ENCODE measurements around the gene HEMK1.

- TF ChIP-seq POLR2A (IDR thresholded peaks at IDR 0.05) (no peak), EP300 (IDR thresholded peaks at IDR 0.05) (no peak), POLR2AphosphoS5 (IDR thresholded peaks at IDR 0.05) (no peak)
- TF ChIP-seq, protein P1, sequence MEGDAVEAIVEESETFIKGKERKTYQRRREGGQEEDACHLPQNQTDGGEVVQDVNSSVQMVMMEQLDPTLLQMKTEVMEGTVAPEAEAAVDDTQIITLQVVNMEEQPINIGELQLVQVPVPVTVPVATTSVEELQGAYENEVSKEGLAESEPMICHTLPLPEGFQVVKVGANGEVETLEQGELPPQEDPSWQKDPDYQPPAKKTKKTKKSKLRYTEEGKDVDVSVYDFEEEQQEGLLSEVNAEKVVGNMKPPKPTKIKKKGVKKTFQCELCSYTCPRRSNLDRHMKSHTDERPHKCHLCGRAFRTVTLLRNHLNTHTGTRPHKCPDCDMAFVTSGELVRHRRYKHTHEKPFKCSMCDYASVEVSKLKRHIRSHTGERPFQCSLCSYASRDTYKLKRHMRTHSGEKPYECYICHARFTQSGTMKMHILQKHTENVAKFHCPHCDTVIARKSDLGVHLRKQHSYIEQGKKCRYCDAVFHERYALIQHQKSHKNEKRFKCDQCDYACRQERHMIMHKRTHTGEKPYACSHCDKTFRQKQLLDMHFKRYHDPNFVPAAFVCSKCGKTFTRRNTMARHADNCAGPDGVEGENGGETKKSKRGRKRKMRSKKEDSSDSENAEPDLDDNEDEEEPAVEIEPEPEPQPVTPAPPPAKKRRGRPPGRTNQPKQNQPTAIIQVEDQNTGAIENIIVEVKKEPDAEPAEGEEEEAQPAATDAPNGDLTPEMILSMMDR (IDR thresholded peaks at IDR 0.05), result no peak
These were observed 18.1 kb downstream of the HEMK1 start for GRCh38 chr3:50587373-50587772.

Data from suprapubic skin (tissue), 4 donors.